Tibial artery (tissue), 4 donors: ENCODE results near the gene SYNE1.

Experiments used
- DNase-seq, 2 donors: peaks; one replicate each; pipeline ENCODE4 v3.0.0-alpha.2; 2019
- H3K27ac ChIP-seq, 2 donors: fragments of 200-600 bp; sonication (generic) in 1 of 2; 1 replicate in 1 of 2; 2 replicates in 1 of 2; pipeline ENCODE4 v1.5.1; 2018 to 2019; ENCODE audit warnings: mild to moderate bottlenecking in 1 of 2
- H3K27me3 ChIP-seq, 2 donors: fragments of 200-600 bp; sonication (generic) in 1 of 2; one replicate each; pipeline versions ENCODE4 v1.5.1 to v1.6.0; 2016 to 2019
- H3K36me3 ChIP-seq, 3 donors: fragments of 200-600 bp; sonication (generic) in 2 of 3; one replicate each; pipeline ENCODE4 v1.5.1; 2016 to 2019; ENCODE audit warnings: mild to moderate bottlenecking in 2 of 3
- H3K4me1 ChIP-seq, 4 donors: fragments of 200-600 bp; sonication (generic) in 2 of 4; 1 replicate in 3 of 4; 2 replicates in 1 of 4; pipeline ENCODE4 v1.5.1; 2016 to 2019
- H3K4me3 ChIP-seq, 2 donors: fragments of 200-600 bp; sonication (generic) in 1 of 2; 1 replicate in 1 of 2; 2 replicates in 1 of 2; pipeline ENCODE4 v1.5.1; 2018 to 2019; ENCODE audit warnings: mild to moderate bottlenecking in 2 of 2
- H3K9me3 ChIP-seq, 3 donors: fragments of 200-600 bp; sonication (generic) in 1 of 3; one replicate each; pipeline ENCODE4 v1.5.1; 2016 to 2019
- CTCF ChIP-seq, 2 experiments: fragments of 200-600 bp in 1 of 2; fragments of 450-650 bp in 1 of 2; IDR thresholded peaks; one replicate each; pipeline ENCODE4 v1.5.1; 2017 to 2019; ENCODE audit warnings: antibody characterized with exemption in 2 of 2, mild to moderate bottlenecking in 1 of 2, moderate library complexity in 1 of 2
- intact Hi-C: fragments of 100-400 bp; cut with DNase I; formaldehyde crosslinking; loops from one replicate; pipeline ENCODE4 v1.15.0; 2023; ENCODE audit warnings: low total_unique reads

Gene SYNE1

GRCh38 chr6:152089992-152090391 lies 547.2 kb downstream of the SYNE1 start:
- Histone ChIP-seq H3K27ac (peak overlapping the region; percentile 35 to 44), H3K36me3 (no peaks in the 10 kb centered on the region), H3K27me3 (no peaks in the 10 kb centered on the region), H3K9me3 (no peaks in the 10 kb centered on the region), H3K4me1 (peaks cover 0 to 36% (median 24%) of the 10 kb centered on the region in 4 donors), H3K4me3 (no peak overlapping the region)
- intact Hi-C loops, result no loop called here
- TF ChIP-seq CTCF (IDR thresholded peaks at IDR 0.05), result no peak
- DNase-seq, result peak; percentile 70 to 81

DNA sequence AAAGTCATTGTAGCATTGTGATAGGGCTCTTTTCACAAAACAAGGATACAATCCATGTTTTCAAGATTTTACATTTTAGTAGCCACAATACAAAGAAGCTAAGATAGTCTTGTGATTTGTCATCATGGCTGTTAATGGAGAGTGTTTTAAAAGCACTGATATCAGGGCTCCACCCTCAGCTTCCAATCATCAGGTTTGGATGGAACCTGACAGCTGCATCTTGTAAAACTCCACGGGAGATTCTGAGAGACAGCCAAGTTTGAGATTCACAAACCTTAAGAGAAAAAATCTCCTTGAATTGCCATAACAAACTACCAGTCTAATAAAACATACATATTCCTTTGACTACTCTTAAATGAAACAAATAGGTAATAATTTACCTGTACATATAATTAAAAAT lies 549.5 kb downstream of the SYNE1 start:
- Histone ChIP-seq H3K9me3 (no peaks in the 10 kb centered on the region), H3K36me3 (no peaks in the 10 kb centered on the region), H3K4me3 (no peak overlapping the region), H3K4me1 (peaks cover 0 to 28% (median 18%) of the 10 kb centered on the region in 4 donors), H3K27ac (no peak overlapping the region), H3K27me3 (no peaks in the 10 kb centered on the region)
- no peak for TF ChIP-seq CTCF (IDR thresholded peaks at IDR 0.05)
- DNase-seq, result no peak
- intact Hi-C loops, result no loop called here

GRCh38 chr6:152087096-152087495 lies 550.1 kb downstream of the SYNE1 start:
- no peak for TF ChIP-seq CTCF (IDR thresholded peaks at IDR 0.05)
- intact Hi-C loops, result no loop called here
- no peak for DNase-seq

DNA sequence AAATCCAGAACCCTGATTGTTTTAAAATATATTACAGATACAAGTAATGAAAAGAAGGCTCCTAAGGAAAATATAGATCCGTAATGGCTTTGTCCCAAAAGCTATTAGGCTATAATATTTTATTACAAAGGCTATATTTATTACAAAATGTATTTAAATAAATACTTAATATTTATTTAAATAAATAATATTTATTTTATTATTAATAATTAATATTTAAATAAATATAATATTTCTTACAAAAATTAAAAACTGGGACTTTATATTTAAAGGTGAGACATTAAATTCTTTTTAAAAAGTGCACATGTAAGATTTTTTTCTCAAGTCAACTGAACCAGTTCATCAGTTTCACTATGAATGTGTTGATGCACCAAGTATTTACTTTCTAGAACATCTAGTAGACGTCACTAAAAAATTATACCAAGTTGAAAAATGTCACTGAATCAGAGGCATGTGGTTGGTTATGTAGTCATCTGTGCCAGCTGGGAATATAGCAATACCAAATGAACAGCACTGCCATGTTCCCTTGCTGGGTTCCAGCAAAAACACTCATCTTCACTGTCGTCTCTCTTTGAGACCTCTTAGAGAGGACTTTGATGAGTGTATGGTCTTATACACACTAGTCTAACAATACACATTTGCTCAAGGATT lies 550.8 kb downstream of the SYNE1 start:
- Histone ChIP-seq H3K9me3 (no peaks in the 10 kb centered on the region), H3K27me3 (no peaks in the 10 kb centered on the region), H3K27ac (no peak overlapping the region), H3K36me3 (no peaks in the 10 kb centered on the region), H3K4me1 (peaks cover 0 to 19% (median 12%) of the 10 kb centered on the region in 4 donors), H3K4me3 (no peak overlapping the region)
- intact Hi-C loops, result no loop called here
- no peak for DNase-seq
- TF ChIP-seq CTCF (IDR thresholded peaks at IDR 0.05), result no peak

More at GRCh38 chr6:152087096-152087495, 550.1 kb downstream of the SYNE1 start:
- Histone ChIP-seq H3K4me3 (no peak overlapping the region), H3K27me3 (no peaks in the 10 kb centered on the region), H3K27ac (no peak overlapping the region), H3K4me1 (peaks cover 0 to 26% (median 16%) of the 10 kb centered on the region in 4 donors), H3K9me3 (no peaks in the 10 kb centered on the region), H3K36me3 (no peaks in the 10 kb centered on the region)

- no peaks in the 10 kb centered on the region for H3K9me3 ChIP-seq
- no peak overlapping the region for H3K4me3 ChIP-seq
- H3K36me3 ChIP-seq, result no peaks in the 10 kb centered on the region
- no peak for DNase-seq
- H3K27ac ChIP-seq, result no peak overlapping the region
- intact Hi-C loops, result no loop called here
- H3K4me1 ChIP-seq, result peaks cover 0 to 10% (median 9%) of the 10 kb centered on the region in 4 donors
- H3K27me3 ChIP-seq, result no peaks in the 10 kb centered on the region
- no peak for TF ChIP-seq CTCF (IDR thresholded peaks at IDR 0.05)
Measured at GRCh38 chr6:152085451-152085921, 551.7 kb downstream of the SYNE1 start.
